SU-DHL-6 (cell line): ENCODE results near the gene TMEM164.

Source experiments
- H2AFZ ChIP-seq: fragments of 200-600 bp; sonication (generic); 2 replicates; pipeline ENCODE4 v1.6.1; 2014; ENCODE audit warnings: low read depth, mild to moderate bottlenecking, moderate library complexity, mixed read lengths, antibody characterized with exemption, low read length; ENCODE audit not compliant: severe bottlenecking
- H3F3A ChIP-seq: fragments of 200-600 bp; shearing (Covaris generic); 2 replicates; pipeline ENCODE4 v1.6.0; 2016; ENCODE audit warnings: antibody characterized with exemption, mild to moderate bottlenecking; ENCODE audit not compliant: insufficient read depth
- H3K27ac ChIP-seq: fragments of 200-600 bp; sonication (generic); 2 replicates; pipeline ENCODE4 v1.5.1; 2016; ENCODE audit warnings: low read depth, mild to moderate bottlenecking, low read length, moderate library complexity, mixed read lengths
- H3K27me3 ChIP-seq: fragments of 200-600 bp; sonication (generic), shearing (Covaris generic); 2 replicates; pipeline ENCODE4 v1.6.0; 2014; ENCODE audit warnings: mild to moderate bottlenecking, low read length
- H3K36me3 ChIP-seq: fragments of 200-600 bp; sonication (generic); 2 replicates; pipeline ENCODE4 v1.6.1; 2014; ENCODE audit warnings: mild to moderate bottlenecking, low read length, mixed read lengths
- H3K4me2 ChIP-seq: fragments of 300-600, 200-600 bp; shearing (Covaris generic), sonication (generic); 2 replicates; pipeline ENCODE4 v1.6.0; 2014; ENCODE audit warnings: low read length, low read depth, mild to moderate bottlenecking; ENCODE audit not compliant: poor library complexity, severe bottlenecking
- H3K4me3 ChIP-seq: fragments of 200-600 bp; sonication (generic); 2 replicates; pipeline ENCODE4 v1.5.1; 2014; ENCODE audit warnings: antibody characterized with exemption, low read length, mild to moderate bottlenecking, mixed read lengths; ENCODE audit not compliant: insufficient read depth, poor library complexity, severe bottlenecking
- H3K79me2 ChIP-seq: fragments of 200-600 bp; sonication (generic); 2 replicates; pipeline ENCODE4 v1.6.1; 2014; ENCODE audit warnings: mild to moderate bottlenecking, low read length, moderate library complexity; ENCODE audit not compliant: insufficient read depth
- H3K9ac ChIP-seq: fragments of 200-600 bp; sonication (generic); 2 replicates; pipeline ENCODE4 v1.7.0; 2014; ENCODE audit warnings: mild to moderate bottlenecking, low read length
- H3K9me2 ChIP-seq: fragments of 200-600 bp; sonication (generic); replicated peaks from 2 replicates; pipeline ENCODE4 v1.6.1; 2014; ENCODE audit warnings: low read length; ENCODE audit not compliant: insufficient read depth
- H3K9me3 ChIP-seq: fragments of 200-600 bp; sonication (generic); 2 replicates; pipeline ENCODE4 v1.6.1; 2014; ENCODE audit warnings: low read length, mixed read lengths; ENCODE audit not compliant: insufficient read depth
- H4K20me1 ChIP-seq: fragments of 200-600 bp; sonication (generic); 2 replicates; pipeline ENCODE4 v1.6.1; 2014; ENCODE audit warnings: low read depth, mild to moderate bottlenecking, antibody characterized with exemption, low read length, moderate library complexity, mixed read lengths
- EZH2phosphoT487 ChIP-seq: fragments of 200-600 bp; sonication (generic), shearing (Covaris generic); conservative IDR thresholded peaks from 2 replicates; pipeline ENCODE4 v1.6.1; 2018; ENCODE audit warnings: mild to moderate bottlenecking, antibody characterized with exemption, low read length, moderate library complexity, mixed read lengths
- TF ChIP-seq, protein P1 (sequence below): fragments of 200-600 bp; sonication (generic); IDR thresholded peaks from one replicate; pipeline ENCODE4 v1.5.1; 2017; ENCODE audit warnings: antibody characterized with exemption, mild to moderate bottlenecking, low read length, moderate library complexity; ENCODE audit not compliant: insufficient read depth, poor library complexity, severe bottlenecking

Gene TMEM164

DNA sequence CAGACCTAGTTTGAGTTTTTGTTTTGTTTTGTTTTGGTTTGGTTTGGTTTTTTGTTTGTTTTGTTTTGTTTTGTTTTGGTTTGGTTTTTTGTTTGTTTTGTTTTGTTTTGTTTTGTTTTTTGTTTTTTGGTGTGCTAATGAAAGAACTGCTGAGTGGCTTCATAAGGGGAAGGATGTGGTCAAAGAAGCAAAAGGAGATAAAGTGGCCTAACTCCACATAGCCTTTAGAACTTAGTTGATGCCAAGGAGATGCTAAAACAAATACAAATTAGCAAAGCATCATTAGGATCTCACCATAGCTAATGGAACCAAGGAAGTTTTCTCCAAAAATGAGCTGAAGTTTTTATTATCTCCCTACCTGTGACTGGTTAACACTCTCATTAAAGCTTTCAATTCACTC is 44.6 kb upstream of the TMEM164 start:
- Histone ChIP-seq H3F3A (no peaks in the 10 kb centered on the region), H3K9ac (no peak overlapping the region), H3K4me2 (no peak overlapping the region), H3K4me3 (no peak overlapping the region), H3K27me3 (no peaks in the 10 kb centered on the region), H3K9me3 (no peaks in the 10 kb centered on the region), H3K79me2 (no peaks in the 10 kb centered on the region), H3K9me2 (no peaks in the 10 kb centered on the region), H3K36me3 (no peaks in the 10 kb centered on the region), H4K20me1 (no peaks in the 10 kb centered on the region), H3K27ac (no peak overlapping the region), H2AFZ (no peak overlapping the region)
- no peak for TF ChIP-seq EZH2phosphoT487
- TF ChIP-seq, protein P1, sequence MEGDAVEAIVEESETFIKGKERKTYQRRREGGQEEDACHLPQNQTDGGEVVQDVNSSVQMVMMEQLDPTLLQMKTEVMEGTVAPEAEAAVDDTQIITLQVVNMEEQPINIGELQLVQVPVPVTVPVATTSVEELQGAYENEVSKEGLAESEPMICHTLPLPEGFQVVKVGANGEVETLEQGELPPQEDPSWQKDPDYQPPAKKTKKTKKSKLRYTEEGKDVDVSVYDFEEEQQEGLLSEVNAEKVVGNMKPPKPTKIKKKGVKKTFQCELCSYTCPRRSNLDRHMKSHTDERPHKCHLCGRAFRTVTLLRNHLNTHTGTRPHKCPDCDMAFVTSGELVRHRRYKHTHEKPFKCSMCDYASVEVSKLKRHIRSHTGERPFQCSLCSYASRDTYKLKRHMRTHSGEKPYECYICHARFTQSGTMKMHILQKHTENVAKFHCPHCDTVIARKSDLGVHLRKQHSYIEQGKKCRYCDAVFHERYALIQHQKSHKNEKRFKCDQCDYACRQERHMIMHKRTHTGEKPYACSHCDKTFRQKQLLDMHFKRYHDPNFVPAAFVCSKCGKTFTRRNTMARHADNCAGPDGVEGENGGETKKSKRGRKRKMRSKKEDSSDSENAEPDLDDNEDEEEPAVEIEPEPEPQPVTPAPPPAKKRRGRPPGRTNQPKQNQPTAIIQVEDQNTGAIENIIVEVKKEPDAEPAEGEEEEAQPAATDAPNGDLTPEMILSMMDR = no peak

DNA sequence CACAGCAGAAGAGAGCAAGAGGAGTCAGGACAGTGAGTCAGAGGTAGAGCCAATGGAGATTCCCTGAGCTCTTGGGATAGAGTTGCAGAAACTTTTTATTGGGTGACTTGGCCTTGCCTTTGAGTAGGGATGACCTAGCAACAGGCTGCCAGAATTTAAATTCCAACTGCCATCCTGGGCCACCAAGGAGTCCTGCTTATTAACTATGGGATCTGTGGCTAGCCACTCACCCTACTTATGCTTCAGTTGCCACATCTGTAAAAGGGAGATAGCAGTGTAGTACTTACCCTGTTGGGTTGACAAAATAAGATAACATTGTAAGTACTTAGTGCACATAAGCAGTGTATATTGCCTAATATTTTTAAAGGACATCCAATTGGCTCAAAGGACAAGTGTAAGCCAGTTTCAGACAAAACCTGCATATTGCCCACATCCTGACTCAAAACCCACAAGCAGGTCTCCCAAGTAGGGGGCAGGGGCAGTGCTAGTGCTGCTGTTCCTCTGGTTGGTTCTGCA is 43.5 kb upstream of the TMEM164 start:
- no peak overlapping the region for H2AFZ ChIP-seq
- no peaks in the 10 kb centered on the region for H4K20me1 ChIP-seq
- TF ChIP-seq, protein P1 = no peak
- no peak for TF ChIP-seq EZH2phosphoT487
- H3K4me3 ChIP-seq = no peak overlapping the region
- no peak overlapping the region for H3K9ac ChIP-seq
- no peaks in the 10 kb centered on the region for H3K9me3 ChIP-seq
- no peak overlapping the region for H3K4me2 ChIP-seq
- H3K27me3 ChIP-seq = no peaks in the 10 kb centered on the region
- no peak overlapping the region for H3K27ac ChIP-seq
- H3K79me2 ChIP-seq = no peaks in the 10 kb centered on the region
- no peaks in the 10 kb centered on the region for H3F3A ChIP-seq
- H3K9me2 ChIP-seq = no peaks in the 10 kb centered on the region
- H3K36me3 ChIP-seq = no peaks in the 10 kb centered on the region

DNA sequence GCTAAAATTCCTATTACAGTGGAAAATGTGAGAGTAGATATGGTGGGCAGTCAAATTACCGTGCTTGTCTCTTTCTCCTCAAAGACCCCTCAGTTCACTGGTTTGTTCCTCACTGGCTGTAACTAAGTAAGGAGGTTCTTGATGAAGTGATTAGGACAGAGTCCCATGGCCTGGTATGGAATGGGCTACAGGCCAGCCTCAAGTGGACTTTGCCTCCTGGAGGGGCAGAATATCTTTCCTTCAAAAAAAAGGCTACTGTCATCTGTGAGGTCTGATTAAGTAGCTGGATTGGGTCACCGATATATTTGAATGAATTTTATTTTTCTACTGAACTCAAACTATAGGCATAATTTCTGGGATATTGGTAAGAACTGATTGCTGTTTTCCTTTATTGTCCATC is 38.5 kb upstream of the TMEM164 start:
- Histone ChIP-seq H3K79me2 (no peaks in the 10 kb centered on the region), H3K9me3 (no peaks in the 10 kb centered on the region), H2AFZ (no peak overlapping the region), H3K27me3 (no peaks in the 10 kb centered on the region), H4K20me1 (no peaks in the 10 kb centered on the region), H3K4me2 (no peak overlapping the region), H3K36me3 (no peaks in the 10 kb centered on the region), H3K4me3 (no peak overlapping the region), H3F3A (no peaks in the 10 kb centered on the region), H3K27ac (no peak overlapping the region), H3K9ac (no peak overlapping the region), H3K9me2 (no peaks in the 10 kb centered on the region)
- TF ChIP-seq, protein P1 = no peak
- no peak for TF ChIP-seq EZH2phosphoT487
